Esophagus squamous epithelium (tissue), 4 donors: ENCODE results near the gene HS3ST3A1.

Experiments used
- POLR2A ChIP-seq, 4 donors: fragments of 450-650 bp; IDR thresholded peaks; one replicate each; pipeline ENCODE4 v1.6.1; 2017; ENCODE audit warnings: antibody characterized with exemption in 4 of 4, mild to moderate bottlenecking in 4 of 4, moderate library complexity in 3 of 4
- TF ChIP-seq, protein P1 (sequence below), 6 experiments: fragments of 450-650 bp in 4 of 6; fragments of 200-600 bp in 2 of 6; sonication (generic) in 2 of 6; IDR thresholded peaks; one replicate each; pipeline ENCODE4 v1.5.1; 2016 to 2019; ENCODE audit warnings: antibody characterized with exemption in 6 of 6, mild to moderate bottlenecking in 4 of 6, moderate library complexity in 4 of 6

DNA sequence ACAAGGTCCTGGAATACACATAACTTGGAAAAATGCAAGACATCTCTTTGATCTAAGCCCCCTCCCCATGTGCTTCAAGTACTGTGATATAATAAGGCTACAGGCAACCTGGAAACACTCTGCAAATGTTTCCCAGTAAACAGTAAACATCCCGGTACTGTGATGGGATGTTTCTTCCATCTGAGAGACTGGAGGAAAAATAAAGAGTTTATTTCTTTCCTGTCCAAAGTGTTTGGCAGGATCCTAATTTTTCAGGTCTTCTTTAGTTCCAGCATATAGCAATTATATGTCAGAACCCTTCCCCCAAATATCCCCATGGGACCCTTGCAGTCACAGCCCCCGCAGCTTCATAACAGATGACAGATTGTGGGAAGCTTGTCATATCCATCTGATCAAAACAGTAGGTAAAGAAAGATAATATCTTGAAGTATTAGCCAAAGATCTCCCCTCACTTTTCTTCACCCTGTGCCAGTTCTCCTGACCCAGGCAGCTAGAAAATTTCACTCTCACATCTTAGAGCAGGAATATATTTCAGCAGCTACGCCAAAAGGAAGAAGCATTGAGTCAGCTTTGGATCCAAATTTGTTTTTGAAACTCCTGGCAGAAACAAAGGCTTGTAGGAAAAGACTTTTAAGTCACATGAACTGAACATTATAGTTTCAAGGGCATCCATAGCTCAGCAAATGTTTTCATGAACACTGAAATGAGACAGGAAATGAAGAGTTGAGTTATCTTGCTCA, 141.3 kb downstream of the HS3ST3A1 start:
- TF ChIP-seq POLR2A (IDR thresholded peaks at IDR 0.05): no peak
- TF ChIP-seq, protein P1, sequence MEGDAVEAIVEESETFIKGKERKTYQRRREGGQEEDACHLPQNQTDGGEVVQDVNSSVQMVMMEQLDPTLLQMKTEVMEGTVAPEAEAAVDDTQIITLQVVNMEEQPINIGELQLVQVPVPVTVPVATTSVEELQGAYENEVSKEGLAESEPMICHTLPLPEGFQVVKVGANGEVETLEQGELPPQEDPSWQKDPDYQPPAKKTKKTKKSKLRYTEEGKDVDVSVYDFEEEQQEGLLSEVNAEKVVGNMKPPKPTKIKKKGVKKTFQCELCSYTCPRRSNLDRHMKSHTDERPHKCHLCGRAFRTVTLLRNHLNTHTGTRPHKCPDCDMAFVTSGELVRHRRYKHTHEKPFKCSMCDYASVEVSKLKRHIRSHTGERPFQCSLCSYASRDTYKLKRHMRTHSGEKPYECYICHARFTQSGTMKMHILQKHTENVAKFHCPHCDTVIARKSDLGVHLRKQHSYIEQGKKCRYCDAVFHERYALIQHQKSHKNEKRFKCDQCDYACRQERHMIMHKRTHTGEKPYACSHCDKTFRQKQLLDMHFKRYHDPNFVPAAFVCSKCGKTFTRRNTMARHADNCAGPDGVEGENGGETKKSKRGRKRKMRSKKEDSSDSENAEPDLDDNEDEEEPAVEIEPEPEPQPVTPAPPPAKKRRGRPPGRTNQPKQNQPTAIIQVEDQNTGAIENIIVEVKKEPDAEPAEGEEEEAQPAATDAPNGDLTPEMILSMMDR (IDR thresholded peaks at IDR 0.05): no peak
